Measurements from ENCODE around the gene SCN2B. TPM values are rescaled to one million over a fixed set of nuclear protein-coding genes. Genes with fewer than 3 reads are reported as not detected.

SCN2B gene
- total and polyA plus RNA-seq, 2 of the 13 experiments (the other 11 are each of a cell fraction or from before 2014, with no cell fraction given): 0.01 to 0.02 TPM

DNA sequence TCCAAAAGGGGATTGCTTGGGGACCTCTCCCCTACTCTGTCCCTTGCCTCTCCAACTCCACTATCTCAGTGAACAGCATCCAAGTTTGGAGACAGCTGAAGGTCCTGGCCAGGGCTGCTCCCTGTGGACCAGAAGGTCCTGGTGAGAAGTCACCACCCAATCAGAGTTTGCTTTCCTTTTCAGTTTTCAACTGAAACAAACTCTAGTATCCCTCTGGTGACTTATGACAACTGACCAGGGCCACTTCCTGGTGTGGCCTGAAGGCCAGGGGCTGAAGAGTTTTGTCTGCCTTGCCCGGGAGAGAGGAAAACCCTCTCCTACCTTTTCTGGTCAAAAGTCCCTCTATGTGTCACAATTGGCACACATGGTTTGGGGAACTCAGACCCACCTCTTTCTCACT, 43.3 kb upstream of the SCN2B start:
- no peaks in the 10 kb centered on the region for H3K9me3 ChIP-seq (ENCODE audit: low read length)
- no peak overlapping the region for H3K27ac ChIP-seq (ENCODE audit: extremely low read length, insufficient read depth, low read length)
- FAIRE-seq: no peak
- H3K4me2 ChIP-seq (ENCODE audit: low read depth, low read length): no peak overlapping the region
- in situ Hi-C loops (cut with HindIII; ENCODE audit: extremely low pct_ligation_motif_present, low pct_unique_long_range_greater_than_20kb) (no loop called here), intact Hi-C loops (cut with micrococcal nuclease; ENCODE audit: unreplicated experiment) (no loop called here)
- TF ChIP-seq, protein P1, sequence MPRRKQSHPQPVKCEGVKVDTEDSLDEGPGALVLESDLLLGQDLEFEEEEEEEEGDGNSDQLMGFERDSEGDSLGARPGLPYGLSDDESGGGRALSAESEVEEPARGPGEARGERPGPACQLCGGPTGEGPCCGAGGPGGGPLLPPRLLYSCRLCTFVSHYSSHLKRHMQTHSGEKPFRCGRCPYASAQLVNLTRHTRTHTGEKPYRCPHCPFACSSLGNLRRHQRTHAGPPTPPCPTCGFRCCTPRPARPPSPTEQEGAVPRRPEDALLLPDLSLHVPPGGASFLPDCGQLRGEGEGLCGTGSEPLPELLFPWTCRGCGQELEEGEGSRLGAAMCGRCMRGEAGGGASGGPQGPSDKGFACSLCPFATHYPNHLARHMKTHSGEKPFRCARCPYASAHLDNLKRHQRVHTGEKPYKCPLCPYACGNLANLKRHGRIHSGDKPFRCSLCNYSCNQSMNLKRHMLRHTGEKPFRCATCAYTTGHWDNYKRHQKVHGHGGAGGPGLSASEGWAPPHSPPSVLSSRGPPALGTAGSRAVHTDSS (CRISPR knock-in tag; conservative IDR thresholded peaks at IDR 0.05): no peak
- TF ChIP-seq ELF1 (CRISPR knock-in tag; IDR thresholded peaks at IDR 0.05): peak; percentile 39; the same call in 1 of the 2 replicates
- no peak for TF ChIP-seq SNRNP70 (IDR thresholded peaks at IDR 0.05; ENCODE audit: low read depth, low read length)
- TF ChIP-seq ZZZ3 (CRISPR knock-in tag; IDR thresholded peaks at IDR 0.05; ENCODE audit: borderline replicate concordance): no peak
- no peak for TF ChIP-seq GATAD1 (CRISPR knock-in tag; IDR thresholded peaks at IDR 0.05)
- TF ChIP-seq ZNF501 (CRISPR knock-in tag; IDR thresholded peaks at IDR 0.05): 0 out of 2 replicates have a peak, but pooled peaks have one; percentile 21
- TF ChIP-seq SP2 (CRISPR knock-in tag; IDR thresholded peaks at IDR 0.05): no peak
- no peak overlapping the region for H3K4me3 ChIP-seq (replicated peaks in 1 of 3; ENCODE audit: insufficient read depth in 1 of 3, low read depth in 2 of 3, low read length in 3 of 3)
- H3K27me3 ChIP-seq (ENCODE audit: control insufficient read depth in 1 of 2, insufficient read depth in 2 of 2, low read length in 2 of 2): no peaks in the 10 kb centered on the region
- peak overlapping the region; percentile 16 for H2AFZ ChIP-seq (ENCODE audit: low read length)
- ChIA-PET CTCF (ENCODE audit: low intra/inter-chr PET ratio, low total read pairs) (no interaction called here), POLR2A (no interaction called here)
- ATAC-seq: no peak
- no peak for DNase-seq (ENCODE audit: low spot score)
- peaks cover 37% of the 10 kb centered on the region for H3K4me1 ChIP-seq (ENCODE audit: insufficient read depth, low read length)
- H3K9ac ChIP-seq (ENCODE audit: insufficient read depth, low read depth, low read length): peak overlapping the region; percentile 23; the same call in 1 of the 2 replicates
- H4K20me1 ChIP-seq (ENCODE audit: insufficient read depth, low read length): no peaks in the 10 kb centered on the region
- BruUV-seq (replicated peaks): no TSS peak
- 83% methylated on average over 1 of the region's 1 CpG for WGBS (ENCODE audit: low lambda C conversion rate)
- no peaks in the 10 kb centered on the region for H3K36me3 ChIP-seq (replicated peaks in 1 of 2; ENCODE audit: control insufficient read depth in 1 of 2, insufficient read depth in 2 of 2, low read length in 2 of 2)
- H3K79me2 ChIP-seq (ENCODE audit: insufficient read depth, low read length): no peaks in the 10 kb centered on the region

DNA sequence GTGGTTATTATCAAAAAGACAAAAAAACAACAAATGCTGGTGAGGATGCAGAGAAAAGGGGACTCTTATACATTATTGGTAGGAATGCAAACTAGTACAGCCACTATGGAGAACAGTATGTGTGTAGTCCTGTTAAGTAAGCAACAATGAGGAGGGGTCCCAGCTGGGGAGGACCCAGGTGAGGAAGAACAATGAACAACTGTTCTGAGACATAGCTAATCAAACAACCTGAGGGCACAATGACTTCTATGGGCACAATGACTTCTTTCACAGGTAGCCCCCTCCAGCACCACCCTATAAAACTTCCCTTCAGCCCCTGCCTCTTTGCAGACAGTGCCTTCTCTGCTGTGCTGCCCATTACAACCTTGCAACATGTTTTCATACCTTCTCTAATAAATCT, 42.8 kb upstream of the SCN2B start:
- Histone ChIP-seq H3K27ac (ENCODE audit: extremely low read length, insufficient read depth, low read length) (no peak overlapping the region), H3K4me2 (ENCODE audit: low read depth, low read length) (no peak overlapping the region), H3K4me3 (replicated peaks in 1 of 3; ENCODE audit: insufficient read depth in 1 of 3, low read depth in 2 of 3, low read length in 3 of 3) (no peak overlapping the region), H3K9me3 (ENCODE audit: low read length) (no peaks in the 10 kb centered on the region), H4K20me1 (ENCODE audit: insufficient read depth, low read length) (no peaks in the 10 kb centered on the region), H3K9ac (ENCODE audit: insufficient read depth, low read depth, low read length) (no peak overlapping the region), H3K27me3 (ENCODE audit: control insufficient read depth in 1 of 2, insufficient read depth in 2 of 2, low read length in 2 of 2) (no peaks in the 10 kb centered on the region), H3K4me1 (ENCODE audit: insufficient read depth, low read length) (peaks cover 42% of the 10 kb centered on the region), H3K36me3 (replicated peaks in 1 of 2; ENCODE audit: control insufficient read depth in 1 of 2, insufficient read depth in 2 of 2, low read length in 2 of 2) (no peaks in the 10 kb centered on the region), H2AFZ (ENCODE audit: low read length) (no peak overlapping the region), H3K79me2 (ENCODE audit: insufficient read depth, low read length) (no peaks in the 10 kb centered on the region)
- CTCF ChIA-PET (ENCODE audit: low intra/inter-chr PET ratio, low total read pairs): no interaction called here
- FAIRE-seq (no peak), ATAC-seq (no peak), DNase-seq (ENCODE audit: low spot score) (peak; percentile 65)
- intact Hi-C loops (cut with micrococcal nuclease; ENCODE audit: unreplicated experiment): no loop called here
- BruUV-seq (replicated peaks): no TSS peak
- POLR2A ChIA-PET: no interaction called here
- in situ Hi-C loops (cut with HindIII; ENCODE audit: extremely low pct_ligation_motif_present, low pct_unique_long_range_greater_than_20kb): no loop called here
- TF ChIP-seq ZNF20 (CRISPR knock-in tag; IDR thresholded peaks at IDR 0.05) (no peak), SMARCC2 (IDR thresholded peaks at IDR 0.05) (no peak), ZNF678 (CRISPR knock-in tag; IDR thresholded peaks at IDR 0.05) (peak; percentile 86; the same call in 1 of the 2 replicates), ISX (CRISPR knock-in tag; conservative IDR thresholded peaks at IDR 0.05) (no peak), SOX13 (IDR thresholded peaks at IDR 0.05) (no peak; the same call in 1 of the 2 replicates), SOX13 (CRISPR knock-in tag; conservative IDR thresholded peaks at IDR 0.05 in 1 of 2, IDR thresholded peaks at IDR 0.05 in 1 of 2) (peak in 1 of 2 experiments; percentile 91; a peak in 2 of 4 replicates), SOX6 (IDR thresholded peaks at IDR 0.05) (no peak), SOX6 (CRISPR knock-in tag; IDR thresholded peaks at IDR 0.05) (peak; percentile 67)
- TF ChIP-seq, protein P2, sequence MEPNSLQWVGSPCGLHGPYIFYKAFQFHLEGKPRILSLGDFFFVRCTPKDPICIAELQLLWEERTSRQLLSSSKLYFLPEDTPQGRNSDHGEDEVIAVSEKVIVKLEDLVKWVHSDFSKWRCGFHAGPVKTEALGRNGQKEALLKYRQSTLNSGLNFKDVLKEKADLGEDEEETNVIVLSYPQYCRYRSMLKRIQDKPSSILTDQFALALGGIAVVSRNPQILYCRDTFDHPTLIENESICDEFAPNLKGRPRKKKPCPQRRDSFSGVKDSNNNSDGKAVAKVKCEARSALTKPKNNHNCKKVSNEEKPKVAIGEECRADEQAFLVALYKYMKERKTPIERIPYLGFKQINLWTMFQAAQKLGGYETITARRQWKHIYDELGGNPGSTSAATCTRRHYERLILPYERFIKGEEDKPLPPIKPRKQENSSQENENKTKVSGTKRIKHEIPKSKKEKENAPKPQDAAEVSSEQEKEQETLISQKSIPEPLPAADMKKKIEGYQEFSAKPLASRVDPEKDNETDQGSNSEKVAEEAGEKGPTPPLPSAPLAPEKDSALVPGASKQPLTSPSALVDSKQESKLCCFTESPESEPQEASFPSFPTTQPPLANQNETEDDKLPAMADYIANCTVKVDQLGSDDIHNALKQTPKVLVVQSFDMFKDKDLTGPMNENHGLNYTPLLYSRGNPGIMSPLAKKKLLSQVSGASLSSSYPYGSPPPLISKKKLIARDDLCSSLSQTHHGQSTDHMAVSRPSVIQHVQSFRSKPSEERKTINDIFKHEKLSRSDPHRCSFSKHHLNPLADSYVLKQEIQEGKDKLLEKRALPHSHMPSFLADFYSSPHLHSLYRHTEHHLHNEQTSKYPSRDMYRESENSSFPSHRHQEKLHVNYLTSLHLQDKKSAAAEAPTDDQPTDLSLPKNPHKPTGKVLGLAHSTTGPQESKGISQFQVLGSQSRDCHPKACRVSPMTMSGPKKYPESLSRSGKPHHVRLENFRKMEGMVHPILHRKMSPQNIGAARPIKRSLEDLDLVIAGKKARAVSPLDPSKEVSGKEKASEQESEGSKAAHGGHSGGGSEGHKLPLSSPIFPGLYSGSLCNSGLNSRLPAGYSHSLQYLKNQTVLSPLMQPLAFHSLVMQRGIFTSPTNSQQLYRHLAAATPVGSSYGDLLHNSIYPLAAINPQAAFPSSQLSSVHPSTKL (CRISPR knock-in tag; IDR thresholded peaks at IDR 0.05): peak; percentile 34; the same call in 1 of the 2 replicates
